PC-3 (cell line): ENCODE results near the gene PCK2. TPM values are rescaled to one million over a fixed set of nuclear protein-coding genes. Genes with fewer than 3 reads are reported as not detected.

Experiments
- ATAC-seq: fragments of 200-7000 bp; cut with Tn5 transposase; 2 replicates; pipeline ENCODE4 v1.9.1; 2020; ENCODE audit warnings: mild to moderate bottlenecking, moderate library complexity
- BruUV-seq: library from RNA; stranded (reverse); fragments of 400-500 nt; replicated peaks from 2 replicates; lab custom pipeline; 2021; lab: Mats Ljungman, UMichigan
- CTCF ChIA-PET: fragments of 300-600 bp; sonication (Branson Sonifier 250); formaldehyde crosslinking; loops from one replicate; lab custom pipeline; 2022; ENCODE audit warnings: antibody characterized with exemption; lab: Charles Lee
- POLR2A ChIA-PET: fragments of 300-600 bp; sonication (Branson Sonifier 250); formaldehyde crosslinking; loops from one replicate; lab custom pipeline; 2022; ENCODE audit warnings: antibody characterized with exemption; ENCODE audit not compliant: unreplicated experiment; lab: Charles Lee
- DNase-seq: peaks from one replicate; pipeline ENCODE4 v3.0.0-alpha.2; 2015
- H2AFZ ChIP-seq: fragments of 300-600 bp; sonication (generic); 2 replicates; pipeline ENCODE4 v1.6.0; 2016; ENCODE audit warnings: antibody characterized with exemption, low read length
- H3F3A ChIP-seq: fragments of 300-600 bp; sonication (generic); one replicate; pipeline ENCODE4 v1.6.0; 2017; ENCODE audit warnings: antibody characterized with exemption, low read length, control low read depth, mild to moderate bottlenecking; ENCODE audit not compliant: unreplicated experiment
- H3K27ac ChIP-seq: fragments of 300-600 bp; sonication (generic); 2 replicates; pipeline ENCODE4 v1.5.1; 2016; ENCODE audit warnings: mild to moderate bottlenecking, low read length
- H3K27me3 ChIP-seq: fragments of 300-600 bp; sonication (generic); 2 replicates; pipeline ENCODE4 v1.6.1; 2016; ENCODE audit warnings: low read length, mixed read lengths
- H3K36me3 ChIP-seq: fragments of 300-600 bp; sonication (generic); 2 replicates; pipeline ENCODE4 v1.6.1; 2016; ENCODE audit warnings: low read depth, mixed run types, low read length, mixed read lengths
- H3K4me1 ChIP-seq: fragments of 300-600 bp; sonication (generic); 2 replicates; pipeline ENCODE4 v1.5.1; 2016; ENCODE audit warnings: low read length; ENCODE audit not compliant: insufficient read depth
- H3K4me2 ChIP-seq: fragments of 300-600 bp; sonication (generic); 2 replicates; pipeline ENCODE4 v1.6.0; 2016; ENCODE audit warnings: low read length
- H3K4me3 ChIP-seq: fragments of 300-600 bp; sonication (generic); 2 replicates; pipeline ENCODE4 v1.5.1; 2016; ENCODE audit warnings: mild to moderate bottlenecking, low read length, mixed read lengths
- H3K79me2 ChIP-seq: fragments of 300-600 bp; sonication (generic); 2 replicates; pipeline ENCODE4 v1.6.1; 2017; ENCODE audit warnings: low read length, mixed read lengths
- H3K9ac ChIP-seq: fragments of 300-600 bp; sonication (generic); 2 replicates; pipeline ENCODE4 v1.6.0; 2016; ENCODE audit warnings: mild to moderate bottlenecking, low read length
- H3K9me2 ChIP-seq: fragments of 300-600 bp; sonication (generic); replicated peaks from 2 replicates; pipeline ENCODE4 v1.6.1; 2016; ENCODE audit warnings: mixed run types, low read length, mixed read lengths
- H3K9me3 ChIP-seq: fragments of 300-600 bp; sonication (generic); 2 replicates; pipeline ENCODE4 v1.6.1; 2016; ENCODE audit warnings: low read length, mixed read lengths
- H4K20me1 ChIP-seq: fragments of 300-600 bp; sonication (generic); 2 replicates; pipeline ENCODE4 v1.6.1; 2016; ENCODE audit warnings: low read length, mixed read lengths
- EZH2 ChIP-seq: fragments of 300-600 bp; sonication (generic); IDR thresholded peaks from one replicate; pipeline ENCODE4 v1.6.1; 2017; ENCODE audit warnings: antibody characterized with exemption, mild to moderate bottlenecking, low read length; ENCODE audit not compliant: unreplicated experiment
- EZH2phosphoT487 ChIP-seq: fragments of 300-600 bp; sonication (generic); IDR thresholded peaks from 2 replicates; pipeline ENCODE4 v1.6.1; 2018; ENCODE audit warnings: mild to moderate bottlenecking, antibody characterized with exemption, low read length, borderline replicate concordance
- intact Hi-C: fragments of 100-400 bp; cut with micrococcal nuclease; formaldehyde crosslinking; loops from 2 replicates; pipeline ENCODE4 v1.9.0; 2023
- total RNA-seq: library from RNA; depleted of rRNA; stranded (reverse); fragments of >200 nt; gene quantifications from 2 replicates; pipeline ENCODE4 v1.2.3, GENCODE V29; 2014
- TF ChIP-seq, protein P1 (sequence below): fragments of 300-600 bp; sonication (generic); conservative IDR thresholded peaks from 2 replicates; pipeline ENCODE4 v1.5.1; 2017; ENCODE audit warnings: antibody characterized with exemption, low read depth, mild to moderate bottlenecking, low read length

Gene PCK2
- total RNA-seq, 1 experiment from 2014 or later, result 11.6 TPM

DNA sequence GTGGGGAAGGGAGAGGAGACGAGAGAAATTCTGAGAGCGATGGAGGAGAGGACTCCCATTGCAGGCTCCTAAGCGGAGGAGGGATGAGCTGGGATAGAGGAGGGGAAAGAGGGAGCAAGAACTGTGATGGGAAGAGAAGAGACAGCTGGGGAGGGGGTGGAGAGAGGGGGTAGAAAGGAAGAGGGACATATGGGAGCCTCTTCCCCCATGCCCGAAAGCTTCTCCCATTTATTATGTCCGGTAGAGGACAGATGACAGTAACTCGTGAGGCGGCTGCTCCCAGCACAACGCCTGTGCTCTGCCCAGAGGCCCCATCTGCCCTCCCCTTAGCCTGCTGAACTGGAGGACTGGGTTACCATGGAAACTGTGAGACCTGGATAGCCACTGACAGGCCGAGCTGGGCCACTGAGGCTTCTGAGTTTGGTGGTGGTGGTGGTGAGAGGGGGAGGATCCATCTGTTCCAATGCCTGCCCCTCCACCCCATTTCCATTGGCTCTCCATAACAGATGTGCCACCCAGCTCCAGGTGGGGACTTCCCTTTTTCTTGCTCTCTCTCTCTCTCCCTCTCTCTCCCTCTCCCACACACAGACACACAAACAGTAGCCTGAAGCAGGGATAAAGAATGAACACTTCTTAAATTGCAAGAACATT lies 14.5 kb upstream of the PCK2 start:
- Histone ChIP-seq H3K4me2 (no peak overlapping the region), H3K9me3 (no peaks in the 10 kb centered on the region), H3K36me3 (no peaks in the 10 kb centered on the region), H3F3A (no peaks in the 10 kb centered on the region), H3K27me3 (no peaks in the 10 kb centered on the region), H3K9ac (no peak overlapping the region), H3K9me2 (no peaks in the 10 kb centered on the region), H3K4me1 (peaks cover 12% of the 10 kb centered on the region), H4K20me1 (no peaks in the 10 kb centered on the region), H2AFZ (no peak overlapping the region), H3K79me2 (no peaks in the 10 kb centered on the region), H3K4me3 (no peak overlapping the region), H3K27ac (no peak overlapping the region)
- no TSS peak for BruUV-seq
- ChIA-PET CTCF (no interaction called here), POLR2A (interaction anchor here (0.7 kb wide), 1 partner anchor 13 kb away, joined by 5 read pairs; no protein-coding TSS in a partner anchor)
- ATAC-seq (no peak), DNase-seq (no peak)
- TF ChIP-seq EZH2 (no peak), EZH2phosphoT487 (no peak)
- TF ChIP-seq, protein P1, sequence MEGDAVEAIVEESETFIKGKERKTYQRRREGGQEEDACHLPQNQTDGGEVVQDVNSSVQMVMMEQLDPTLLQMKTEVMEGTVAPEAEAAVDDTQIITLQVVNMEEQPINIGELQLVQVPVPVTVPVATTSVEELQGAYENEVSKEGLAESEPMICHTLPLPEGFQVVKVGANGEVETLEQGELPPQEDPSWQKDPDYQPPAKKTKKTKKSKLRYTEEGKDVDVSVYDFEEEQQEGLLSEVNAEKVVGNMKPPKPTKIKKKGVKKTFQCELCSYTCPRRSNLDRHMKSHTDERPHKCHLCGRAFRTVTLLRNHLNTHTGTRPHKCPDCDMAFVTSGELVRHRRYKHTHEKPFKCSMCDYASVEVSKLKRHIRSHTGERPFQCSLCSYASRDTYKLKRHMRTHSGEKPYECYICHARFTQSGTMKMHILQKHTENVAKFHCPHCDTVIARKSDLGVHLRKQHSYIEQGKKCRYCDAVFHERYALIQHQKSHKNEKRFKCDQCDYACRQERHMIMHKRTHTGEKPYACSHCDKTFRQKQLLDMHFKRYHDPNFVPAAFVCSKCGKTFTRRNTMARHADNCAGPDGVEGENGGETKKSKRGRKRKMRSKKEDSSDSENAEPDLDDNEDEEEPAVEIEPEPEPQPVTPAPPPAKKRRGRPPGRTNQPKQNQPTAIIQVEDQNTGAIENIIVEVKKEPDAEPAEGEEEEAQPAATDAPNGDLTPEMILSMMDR, result no peak
- intact Hi-C loops, result no loop called here

DNA sequence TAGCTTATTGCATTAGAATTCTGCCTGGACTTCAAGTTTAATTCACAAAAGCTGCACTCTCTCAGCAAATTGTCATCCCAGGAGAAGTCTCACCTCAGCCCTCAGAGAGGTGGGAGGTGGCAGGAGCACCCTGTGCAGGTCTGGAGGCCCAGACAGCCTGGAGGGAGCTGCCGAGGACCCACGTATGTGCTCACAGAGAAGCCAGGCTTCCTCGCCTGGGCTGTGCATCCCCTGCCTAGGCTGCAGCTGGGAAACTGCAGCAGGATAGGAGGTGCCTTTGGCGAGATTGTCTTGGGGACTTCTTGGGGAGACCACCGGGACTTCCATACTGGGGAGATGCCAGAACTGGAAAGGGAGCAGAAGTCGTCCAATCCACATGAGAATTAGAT lies 14.0 kb upstream of the PCK2 start:
- Histone ChIP-seq H3K27me3 (no peaks in the 10 kb centered on the region), H3K79me2 (no peaks in the 10 kb centered on the region), H3K9me2 (no peaks in the 10 kb centered on the region), H3K36me3 (no peaks in the 10 kb centered on the region), H2AFZ (no peak overlapping the region), H3K4me1 (peaks cover 12% of the 10 kb centered on the region), H3F3A (no peaks in the 10 kb centered on the region), H3K4me3 (no peak overlapping the region), H3K4me2 (peak overlapping the region; percentile 81; the same call in 1 of the 2 replicates), H3K9me3 (no peaks in the 10 kb centered on the region), H3K27ac (no peak overlapping the region), H3K9ac (no peak overlapping the region), H4K20me1 (no peaks in the 10 kb centered on the region)
- intact Hi-C loops, result no loop called here
- DNase-seq, result no peak
- TF ChIP-seq EZH2 (no peak), EZH2phosphoT487 (no peak)
- TF ChIP-seq, protein P1, result no peak
- no TSS peak for BruUV-seq
- CTCF ChIA-PET, result no interaction called here
- no peak for ATAC-seq
- POLR2A ChIA-PET, result interaction anchor here (0.7 kb wide), 1 partner anchor 13 kb away, joined by 5 read pairs; no protein-coding TSS in a partner anchor
